ENCODE results near the gene NUP62. TPM values are rescaled to one million over a fixed set of nuclear protein-coding genes. Genes with fewer than 3 reads are reported as not detected.

The NUP62 gene
- total and polyA plus RNA-seq, 2 of the 8 experiments (the other 6 are each of a cell fraction or from before 2014, with no cell fraction given): 50.0 to 107 TPM

GRCh38 chr19:49923055-49924003 is 6.0 kb downstream of the NUP62 start (continued):
- TF ChIP-seq POLR2AphosphoS5 (IDR thresholded peaks at IDR 0.05; ENCODE audit: low read depth, low read length) (peak; percentile 53; the same call in 1 of the 2 replicates), CHD2 (IDR thresholded peaks at IDR 0.05; ENCODE audit: low read length) (no peak), POU5F1 (IDR thresholded peaks at IDR 0.05; ENCODE audit: low read depth, low read length) (no peak), HDAC6 (IDR thresholded peaks at IDR 0.05; ENCODE audit: low read depth, low read length) (no peak), EP300 (IDR thresholded peaks at IDR 0.05; ENCODE audit: borderline replicate concordance in 1 of 2, low read depth in 2 of 2, low read length in 2 of 2) (no peak), MAFK (IDR thresholded peaks at IDR 0.05; ENCODE audit: low read depth, low read length) (no peak)

All from H1 (cell line).